ENCODE measurements around the gene ADNP2.
"Not testable (repeated sequence)": the region's sequence is repeated elsewhere in the genome, so short reads cannot be mapped to it uniquely, and the experiment has no call there.

ADNP2 gene

GRCh38 chr18:80148326-80149199 is 39.5 kb downstream of the ADNP2 start:
- DNase-seq = no peak

- DNase-seq = no peak
Observed at GRCh38 chr18:80149667-80150066, 40.6 kb downstream of the ADNP2 start.

GRCh38 chr18:80154293-80154692 is 45.2 kb downstream of the ADNP2 start:
- no peak for DNase-seq

- DNase-seq = peak; percentile 22
Observed at GRCh38 chr18:80157708-80158343, 48.8 kb downstream of the ADNP2 start.

- no peak for DNase-seq
Observed at GRCh38 chr18:80158365-80158764, 49.3 kb downstream of the ADNP2 start.

GRCh38 chr18:80159713-80160636 is 50.9 kb downstream of the ADNP2 start:
- DNase-seq = no peak

GRCh38 chr18:80161781-80162417 is 52.8 kb downstream of the ADNP2 start:
- no peak for DNase-seq

- no peak for DNase-seq
Observed at GRCh38 chr18:80163183-80163582, 54.1 kb downstream of the ADNP2 start.

GRCh38 chr18:80164727-80165355 is 55.8 kb downstream of the ADNP2 start:
- not testable (repeated sequence) for DNase-seq

- no peak for DNase-seq
Observed at GRCh38 chr18:80166240-80166639, 57.2 kb downstream of the ADNP2 start.

GRCh38 chr18:80166725-80167124 is 57.7 kb downstream of the ADNP2 start:
- DNase-seq = no peak

GRCh38 chr18:80167331-80167730 is 58.3 kb downstream of the ADNP2 start:
- no peak for DNase-seq

GRCh38 chr18:80167931-80168330 is 58.9 kb downstream of the ADNP2 start:
- no peak for DNase-seq

GRCh38 chr18:80168346-80168745 is 59.3 kb downstream of the ADNP2 start:
- no peak for DNase-seq

GRCh38 chr18:80168982-80169381 is 59.9 kb downstream of the ADNP2 start:
- no peak for DNase-seq

- DNase-seq = no peak
Observed at GRCh38 chr18:80169607-80170006, 60.5 kb downstream of the ADNP2 start.

- DNase-seq = no peak
Observed at GRCh38 chr18:80170395-80171053, 61.5 kb downstream of the ADNP2 start.

- DNase-seq = peak; percentile 22
Observed at GRCh38 chr18:80171054-80171872, 62.2 kb downstream of the ADNP2 start.

GRCh38 chr18:80172056-80172455 is 63.0 kb downstream of the ADNP2 start:
- DNase-seq = no peak

GRCh38 chr18:80173060-80173459 is 64.0 kb downstream of the ADNP2 start:
- no peak for DNase-seq
